Ovary (tissue), 3 donors: ENCODE results near the gene EIF5A2.

Experiments
- POLR2A ChIP-seq: fragments of 450-650 bp; IDR thresholded peaks from one replicate; pipeline ENCODE4 v1.6.1; 2017; ENCODE audit warnings: antibody characterized with exemption, mild to moderate bottlenecking, moderate library complexity
- TF ChIP-seq, protein P1 (sequence below), 3 donors: fragments of 450-650 bp in 2 of 3; fragments of 200-600 bp in 1 of 3; IDR thresholded peaks; one replicate each; pipeline versions ENCODE4 v1.5.1 to v1.8.0; 2016 to 2022; ENCODE audit warnings: antibody characterized with exemption in 3 of 3, mild to moderate bottlenecking in 1 of 3
- donor health status: DM: no; HTN: no; CAD: no.

- no peak for TF ChIP-seq POLR2A
- TF ChIP-seq, protein P1, sequence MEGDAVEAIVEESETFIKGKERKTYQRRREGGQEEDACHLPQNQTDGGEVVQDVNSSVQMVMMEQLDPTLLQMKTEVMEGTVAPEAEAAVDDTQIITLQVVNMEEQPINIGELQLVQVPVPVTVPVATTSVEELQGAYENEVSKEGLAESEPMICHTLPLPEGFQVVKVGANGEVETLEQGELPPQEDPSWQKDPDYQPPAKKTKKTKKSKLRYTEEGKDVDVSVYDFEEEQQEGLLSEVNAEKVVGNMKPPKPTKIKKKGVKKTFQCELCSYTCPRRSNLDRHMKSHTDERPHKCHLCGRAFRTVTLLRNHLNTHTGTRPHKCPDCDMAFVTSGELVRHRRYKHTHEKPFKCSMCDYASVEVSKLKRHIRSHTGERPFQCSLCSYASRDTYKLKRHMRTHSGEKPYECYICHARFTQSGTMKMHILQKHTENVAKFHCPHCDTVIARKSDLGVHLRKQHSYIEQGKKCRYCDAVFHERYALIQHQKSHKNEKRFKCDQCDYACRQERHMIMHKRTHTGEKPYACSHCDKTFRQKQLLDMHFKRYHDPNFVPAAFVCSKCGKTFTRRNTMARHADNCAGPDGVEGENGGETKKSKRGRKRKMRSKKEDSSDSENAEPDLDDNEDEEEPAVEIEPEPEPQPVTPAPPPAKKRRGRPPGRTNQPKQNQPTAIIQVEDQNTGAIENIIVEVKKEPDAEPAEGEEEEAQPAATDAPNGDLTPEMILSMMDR (IDR thresholded peaks at IDR 0.05) = no peak
These were observed 2.1 kb upstream of the EIF5A2 start for GRCh38 chr3:170910542-170910941.
